Fibroblast of skin of left biceps (primary cell): ENCODE results near the gene KANSL1.
"Not testable (repeated sequence)": the region's sequence is repeated elsewhere in the genome, so short reads cannot be mapped to it uniquely, and the experiment has no call there.

Experiments
- DNase-seq, 2 experiments: peaks; one replicate each; pipeline ENCODE4 v3.0.0-alpha.2; 2013; ENCODE audit warnings: low read depth in 2 of 2

The KANSL1 gene, protein sequence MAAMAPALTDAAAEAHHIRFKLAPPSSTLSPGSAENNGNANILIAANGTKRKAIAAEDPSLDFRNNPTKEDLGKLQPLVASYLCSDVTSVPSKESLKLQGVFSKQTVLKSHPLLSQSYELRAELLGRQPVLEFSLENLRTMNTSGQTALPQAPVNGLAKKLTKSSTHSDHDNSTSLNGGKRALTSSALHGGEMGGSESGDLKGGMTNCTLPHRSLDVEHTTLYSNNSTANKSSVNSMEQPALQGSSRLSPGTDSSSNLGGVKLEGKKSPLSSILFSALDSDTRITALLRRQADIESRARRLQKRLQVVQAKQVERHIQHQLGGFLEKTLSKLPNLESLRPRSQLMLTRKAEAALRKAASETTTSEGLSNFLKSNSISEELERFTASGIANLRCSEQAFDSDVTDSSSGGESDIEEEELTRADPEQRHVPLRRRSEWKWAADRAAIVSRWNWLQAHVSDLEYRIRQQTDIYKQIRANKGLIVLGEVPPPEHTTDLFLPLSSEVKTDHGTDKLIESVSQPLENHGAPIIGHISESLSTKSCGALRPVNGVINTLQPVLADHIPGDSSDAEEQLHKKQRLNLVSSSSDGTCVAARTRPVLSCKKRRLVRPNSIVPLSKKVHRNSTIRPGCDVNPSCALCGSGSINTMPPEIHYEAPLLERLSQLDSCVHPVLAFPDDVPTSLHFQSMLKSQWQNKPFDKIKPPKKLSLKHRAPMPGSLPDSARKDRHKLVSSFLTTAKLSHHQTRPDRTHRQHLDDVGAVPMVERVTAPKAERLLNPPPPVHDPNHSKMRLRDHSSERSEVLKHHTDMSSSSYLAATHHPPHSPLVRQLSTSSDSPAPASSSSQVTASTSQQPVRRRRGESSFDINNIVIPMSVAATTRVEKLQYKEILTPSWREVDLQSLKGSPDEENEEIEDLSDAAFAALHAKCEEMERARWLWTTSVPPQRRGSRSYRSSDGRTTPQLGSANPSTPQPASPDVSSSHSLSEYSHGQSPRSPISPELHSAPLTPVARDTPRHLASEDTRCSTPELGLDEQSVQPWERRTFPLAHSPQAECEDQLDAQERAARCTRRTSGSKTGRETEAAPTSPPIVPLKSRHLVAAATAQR (N-terminal part only)

DNA sequence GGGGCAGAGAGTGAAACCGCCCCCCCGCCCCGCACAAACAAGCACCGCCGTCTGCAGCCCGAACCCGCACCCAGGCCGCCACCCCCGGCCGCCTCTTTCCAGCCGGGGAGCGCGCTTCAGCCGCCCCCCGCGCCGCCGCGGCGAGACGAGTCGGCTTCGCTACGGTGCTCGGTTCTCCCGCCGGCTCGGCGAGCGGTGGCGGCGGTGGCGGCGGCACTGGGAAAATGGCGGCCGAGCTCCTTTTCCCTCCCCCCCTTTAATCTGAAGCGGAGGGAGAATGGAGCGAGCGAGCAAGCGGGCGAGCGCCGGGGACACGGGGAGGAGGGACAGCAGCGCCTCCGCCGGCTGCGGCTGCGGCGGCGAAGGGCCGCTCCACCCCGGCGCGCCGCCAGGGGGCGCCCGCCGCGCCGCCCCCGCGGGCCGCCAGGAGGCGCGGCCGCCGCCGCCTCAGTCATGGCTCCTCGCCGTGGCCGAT, at the start of gene KANSL1:
Gene KANSL1, minus strand, starts transcription at position 279 of the 475 bp plus-strand sequence. CDS start 21,286 bp downstream, outside the sequence.
- peak; percentile 91 to 92 for DNase-seq

DNA sequence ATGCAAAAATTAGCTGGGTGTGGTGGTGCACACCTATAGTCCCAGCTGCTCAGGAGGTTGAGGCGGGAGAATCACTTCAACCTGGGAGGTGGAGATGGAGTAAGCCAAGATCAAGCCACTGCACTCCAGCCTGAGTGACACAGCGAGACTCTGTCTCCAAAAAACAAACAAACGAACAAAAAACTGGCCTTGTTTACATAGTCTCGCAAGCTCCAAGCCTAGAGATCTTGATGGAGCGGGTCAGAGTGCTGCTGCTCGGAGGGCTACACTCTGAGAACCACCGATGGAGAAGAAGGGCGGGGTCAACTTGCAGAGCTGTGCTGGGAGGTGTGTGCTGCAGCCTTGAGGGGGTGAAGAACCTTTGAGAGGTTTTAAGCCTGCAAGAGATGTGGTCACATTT, 38.1 kb upstream of the KANSL1 start:
- not testable (repeated sequence) for DNase-seq

DNA sequence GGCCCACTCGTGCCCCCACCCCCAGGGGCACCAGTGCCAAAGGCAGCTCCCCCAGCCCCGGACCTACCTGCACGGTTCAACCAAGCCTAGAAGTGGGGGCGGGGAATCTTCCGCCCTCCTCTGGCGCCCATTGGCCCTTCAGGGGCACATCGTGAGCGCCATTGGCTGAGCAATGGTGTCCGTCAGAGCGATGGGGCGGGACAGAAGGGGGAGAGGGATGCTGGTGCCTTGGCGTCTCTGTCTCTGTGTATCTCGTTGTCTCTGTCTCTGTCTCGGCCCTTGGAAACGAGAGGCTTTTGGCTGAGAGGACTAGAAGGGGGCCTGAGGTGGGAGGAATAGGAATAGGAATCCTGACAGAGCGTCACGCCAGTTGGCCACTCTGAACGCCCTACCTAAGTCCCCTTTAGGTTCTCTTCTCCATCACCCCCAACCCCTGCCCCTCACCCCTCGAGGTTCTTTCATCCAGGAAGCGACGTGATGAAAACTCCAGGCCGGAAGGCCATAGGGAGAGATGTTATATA, 32.1 kb upstream of the KANSL1 start:
- peak; percentile 84 to 88 for DNase-seq

DNA sequence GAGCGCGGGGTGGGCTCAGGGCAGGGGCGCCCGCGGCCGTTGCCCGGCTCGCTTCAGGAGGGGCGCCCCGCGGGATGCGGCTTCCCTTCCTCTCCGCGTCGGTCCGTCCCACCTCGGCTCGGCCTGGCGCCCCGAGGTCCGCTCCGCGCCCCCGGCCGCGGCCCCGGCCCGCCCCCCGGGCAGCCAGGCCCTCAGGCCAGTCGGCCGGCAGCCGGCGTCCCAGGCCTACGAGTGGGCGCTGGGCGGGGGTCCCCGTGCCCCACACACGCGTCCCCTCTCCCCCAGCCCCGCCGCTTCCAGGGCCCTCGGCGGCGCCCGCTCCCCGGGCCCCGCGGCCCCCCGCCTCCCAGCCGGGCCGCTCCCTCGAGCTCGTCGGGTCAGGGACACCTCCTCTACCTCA, 31.6 kb upstream of the KANSL1 start:
- not testable (repeated sequence) for DNase-seq

DNA sequence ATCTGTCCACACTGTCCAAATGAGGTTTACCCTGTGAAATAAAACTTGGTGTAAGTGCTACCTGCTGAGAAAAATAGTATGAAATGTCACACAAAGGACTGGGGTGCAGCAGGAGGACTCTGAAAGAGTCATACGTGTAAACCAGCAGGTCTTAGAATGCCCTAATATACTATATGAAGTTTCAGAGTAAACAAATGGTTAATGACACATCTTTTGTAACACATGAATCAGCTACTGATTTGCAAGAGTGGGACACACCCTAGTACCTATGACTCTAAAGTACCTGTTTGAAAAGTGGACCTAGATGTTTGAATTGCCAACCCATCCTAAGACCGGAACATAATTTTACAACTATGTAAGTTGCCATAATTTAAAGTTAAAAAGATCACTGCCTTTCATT, 29.8 kb upstream of the KANSL1 start:
- DNase-seq = not testable (repeated sequence)

DNA sequence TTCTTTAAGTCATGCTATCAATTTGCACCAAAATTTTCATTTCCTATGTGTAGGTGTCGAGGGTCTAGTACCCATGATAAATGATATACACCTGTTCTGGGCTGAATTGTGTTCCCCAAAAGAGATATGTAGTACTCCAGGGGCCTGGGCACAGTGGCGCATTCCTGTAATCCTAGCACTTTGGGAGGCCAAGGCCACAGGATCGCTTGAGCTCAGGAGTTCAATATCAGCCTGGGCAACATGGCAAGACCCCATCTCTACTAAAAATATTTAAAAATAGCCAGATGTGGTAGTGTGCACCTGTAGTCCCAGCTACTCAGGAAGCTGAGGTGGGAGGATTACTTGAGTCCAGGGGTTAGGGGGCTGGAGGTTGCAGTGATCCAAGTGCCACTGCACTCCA, 23.5 kb upstream of the KANSL1 start:
- DNase-seq = no peak

DNA sequence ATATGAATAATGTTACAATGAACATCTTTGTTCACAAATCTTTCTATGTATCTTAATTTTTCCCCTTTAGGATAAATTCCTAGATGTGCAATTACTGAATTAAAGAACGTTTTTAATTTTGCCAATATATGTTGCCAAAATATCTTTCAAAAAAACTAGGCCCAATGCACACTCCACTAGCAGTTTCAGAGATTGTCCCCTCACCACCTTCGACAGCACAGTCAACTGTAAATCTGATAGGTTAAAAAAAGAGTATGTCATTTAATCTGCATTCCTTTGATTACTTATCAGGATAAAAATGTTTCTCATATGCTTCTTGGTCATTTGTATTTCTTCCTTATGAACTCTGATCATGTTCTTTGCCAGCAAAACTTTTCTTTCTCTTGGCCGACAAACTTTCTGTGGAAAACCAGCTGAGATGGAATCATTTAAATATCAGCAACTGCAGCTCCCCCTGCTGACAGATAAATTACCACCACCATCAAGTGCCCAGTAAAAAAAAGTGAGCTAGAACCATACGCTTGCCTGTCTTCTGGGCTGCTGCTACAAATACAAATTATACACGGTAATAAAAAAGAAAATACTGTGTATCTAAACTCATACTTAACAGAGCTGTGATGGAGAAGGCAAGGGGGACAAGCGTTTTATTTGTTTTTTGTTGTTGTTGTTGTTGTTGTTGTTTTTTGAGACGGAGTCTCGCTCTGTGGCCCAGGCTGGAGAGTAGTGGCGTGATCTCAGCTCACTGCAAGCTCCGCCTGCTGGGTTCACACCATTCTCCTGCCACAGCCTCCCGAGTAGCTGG, 19.6 kb upstream of the KANSL1 start:
- DNase-seq = peak; percentile 65 to 68

DNA sequence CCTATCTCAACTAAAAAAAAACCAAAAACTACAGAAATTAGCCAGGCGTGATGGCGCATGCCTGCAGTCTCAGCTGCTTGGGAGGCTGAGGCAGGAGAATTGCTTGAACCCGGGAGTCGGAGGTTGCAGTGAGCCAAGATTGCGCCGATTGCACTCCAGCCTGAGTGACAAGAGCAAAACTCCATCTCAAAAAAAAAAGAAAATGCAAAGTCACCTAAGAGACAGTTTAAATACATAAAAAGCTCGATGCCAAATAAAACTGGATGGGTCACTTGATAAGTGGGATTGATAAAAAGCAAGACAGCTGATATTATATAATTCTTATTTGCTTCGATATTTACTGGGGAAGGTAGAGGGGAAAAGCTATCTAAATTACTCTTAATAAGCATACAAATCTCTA, 15.8 kb upstream of the KANSL1 start:
- no peak for DNase-seq

DNA sequence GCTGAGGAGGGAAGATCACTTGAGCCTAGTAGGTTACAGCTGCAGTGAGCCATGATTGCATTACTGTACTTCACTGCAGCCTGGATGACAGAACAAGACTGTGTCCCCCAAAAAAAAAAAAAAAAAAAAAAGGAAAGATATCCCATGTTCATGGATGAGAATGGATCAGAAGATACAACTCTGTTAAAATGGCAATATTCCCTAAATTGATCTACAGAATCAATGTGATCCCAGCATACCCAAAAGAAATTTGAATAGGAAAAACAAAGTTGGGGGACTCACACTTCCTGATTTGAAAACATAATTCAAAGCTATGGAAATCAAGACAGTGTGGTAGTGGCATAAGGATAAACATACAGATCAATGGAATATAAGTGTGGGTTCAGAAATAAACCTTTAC, 12.7 kb upstream of the KANSL1 start:
- no peak for DNase-seq

DNA sequence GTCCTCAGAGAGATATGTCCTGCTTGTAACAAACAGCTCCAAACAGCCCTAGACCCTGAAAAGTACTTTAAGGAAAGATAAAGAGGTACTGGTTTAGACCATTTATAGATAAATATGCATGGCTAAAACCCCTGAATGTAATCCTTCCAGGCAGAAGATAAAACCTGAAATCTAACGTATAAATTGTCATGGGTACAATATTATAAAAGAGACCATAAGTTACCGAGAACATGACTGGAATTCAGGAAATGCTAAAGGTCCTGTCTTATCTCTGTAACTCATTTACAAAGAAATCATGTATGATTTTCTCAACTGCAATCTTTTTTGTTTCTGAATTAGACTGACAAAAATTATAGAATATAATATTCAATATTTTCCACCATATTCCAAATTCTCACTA, 9.2 kb upstream of the KANSL1 start:
- DNase-seq = no peak

DNA sequence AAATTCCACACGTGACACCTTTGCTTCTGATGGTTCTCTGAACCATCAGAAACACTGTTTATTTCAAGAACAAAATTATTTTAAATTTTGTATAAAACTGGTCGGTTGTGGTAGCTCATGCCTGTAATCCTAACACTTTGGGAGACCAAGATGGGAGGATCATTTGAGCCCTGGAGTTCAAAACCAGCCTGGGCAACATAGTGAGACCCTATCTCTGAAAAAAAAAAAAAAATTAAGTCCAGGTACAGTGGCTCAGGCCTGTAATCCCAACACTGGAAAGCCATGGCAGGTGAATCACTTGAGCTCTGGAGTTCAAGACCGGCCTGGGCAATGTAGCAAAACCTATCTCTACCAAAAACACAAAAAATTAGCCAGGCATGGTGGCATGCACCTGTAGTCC, 8.3 kb upstream of the KANSL1 start:
- no peak for DNase-seq

DNA sequence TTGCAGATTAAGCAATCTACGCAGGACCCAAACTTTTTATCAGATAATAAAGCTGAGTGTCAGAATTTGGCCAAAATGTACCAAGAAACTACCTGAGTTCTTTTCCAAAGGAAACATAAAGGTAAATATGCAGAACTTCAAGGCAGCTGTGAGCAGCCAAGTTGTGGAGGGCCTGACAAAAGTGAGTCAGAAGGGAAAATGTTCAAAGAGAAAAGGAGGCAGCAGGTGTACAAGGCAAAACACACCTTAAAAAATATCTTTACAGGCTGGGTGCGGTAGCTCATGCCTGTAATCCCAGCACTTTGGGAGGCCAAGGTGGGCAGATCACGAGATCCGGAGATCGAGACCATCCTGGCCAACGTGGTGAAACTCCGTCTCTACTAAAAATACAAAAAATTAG, 7.0 kb upstream of the KANSL1 start:
- no peak for DNase-seq

DNA sequence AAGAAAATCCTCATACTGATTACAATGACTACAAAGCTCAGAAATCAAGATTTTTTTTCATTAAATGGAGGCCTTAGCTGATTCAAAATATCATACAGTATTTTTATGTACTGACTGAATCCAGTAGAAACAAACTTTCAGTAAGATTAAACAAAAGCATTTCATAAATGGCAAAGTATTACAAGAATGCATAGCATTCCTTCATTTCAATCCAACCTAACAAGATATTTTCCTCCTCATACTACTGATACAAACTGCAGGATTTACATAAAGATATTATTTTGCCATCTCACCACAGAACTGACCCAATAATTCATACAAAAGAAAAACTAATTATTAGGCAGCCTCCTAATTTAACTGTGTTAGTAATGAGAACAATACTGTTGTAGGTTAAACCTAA, 6.2 kb upstream of the KANSL1 start:
- no peak for DNase-seq

DNA sequence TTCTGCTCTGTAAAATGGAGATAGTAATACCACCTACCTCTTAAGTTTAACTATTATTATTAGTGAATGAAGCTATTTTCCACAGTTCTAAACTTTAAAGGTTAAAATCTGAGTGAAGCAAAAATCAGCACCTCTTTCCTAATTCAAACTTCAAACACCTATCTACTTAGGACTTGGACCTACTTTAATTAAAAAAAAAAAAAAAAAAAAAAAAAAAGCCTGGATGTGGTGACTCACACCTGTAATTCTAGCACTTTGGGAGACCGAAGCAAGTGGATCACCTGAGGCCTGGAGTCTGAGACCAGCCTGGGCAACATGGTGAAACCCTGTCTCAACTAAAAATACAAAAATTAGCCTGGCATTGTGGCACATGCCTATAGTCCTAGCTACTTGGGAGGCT, 5.0 kb upstream of the KANSL1 start:
- no peak for DNase-seq

DNA sequence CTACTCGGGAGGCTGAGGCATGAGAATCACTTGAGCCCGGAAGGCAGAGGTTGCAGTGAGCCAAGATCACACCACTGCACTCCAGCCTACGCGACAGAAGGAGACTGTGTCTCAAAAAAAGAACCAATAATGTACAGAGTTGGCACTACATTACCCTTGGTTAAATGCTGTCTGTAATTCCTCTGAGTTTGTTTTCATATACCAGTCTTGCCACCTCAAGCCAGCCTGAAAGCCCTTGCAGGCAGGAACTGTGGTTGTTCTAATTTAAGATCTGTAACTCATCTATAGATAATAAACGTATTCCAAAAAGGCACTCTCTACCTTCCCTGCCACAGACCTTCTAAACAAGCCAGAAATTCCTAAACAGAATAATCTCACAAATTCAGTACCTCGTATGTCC, 4.3 kb upstream of the KANSL1 start:
- no peak for DNase-seq

DNA sequence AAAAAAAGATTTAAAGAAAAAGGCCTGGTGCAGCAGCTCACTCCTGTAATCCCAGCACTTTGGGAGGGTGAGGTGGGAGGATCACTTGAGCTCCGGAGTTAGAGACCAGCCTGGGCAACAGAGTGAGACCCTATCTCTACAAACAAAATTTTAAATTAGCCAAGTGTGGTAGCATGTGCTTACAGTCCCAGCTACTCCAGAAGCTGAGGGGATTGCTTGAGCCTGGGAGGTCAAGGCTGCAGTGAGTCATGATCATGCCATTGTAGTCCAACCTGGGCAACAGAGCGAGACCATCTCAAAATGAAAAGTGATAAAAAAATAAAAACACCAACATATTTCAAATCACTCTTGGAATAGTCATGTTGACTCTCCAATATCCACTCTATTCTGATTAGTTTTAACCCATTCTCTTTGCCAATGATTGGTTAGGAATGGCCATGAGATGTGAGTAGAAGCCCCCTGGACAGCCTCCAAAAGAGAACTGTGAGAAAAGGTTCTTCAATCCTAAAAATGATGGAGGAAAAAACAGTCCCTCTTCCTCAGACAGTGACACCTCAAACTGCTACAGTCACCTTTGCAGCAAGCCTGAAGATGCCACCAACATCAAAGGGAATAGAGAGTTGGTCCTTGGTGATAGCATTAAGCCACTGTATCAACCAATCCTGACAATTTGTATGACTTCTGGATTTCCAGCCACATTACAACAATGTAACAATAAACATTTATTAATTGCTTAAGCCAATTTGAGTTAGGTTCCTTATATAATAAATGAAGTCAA, 2.9 kb upstream of the KANSL1 start:
- DNase-seq = no peak

DNA sequence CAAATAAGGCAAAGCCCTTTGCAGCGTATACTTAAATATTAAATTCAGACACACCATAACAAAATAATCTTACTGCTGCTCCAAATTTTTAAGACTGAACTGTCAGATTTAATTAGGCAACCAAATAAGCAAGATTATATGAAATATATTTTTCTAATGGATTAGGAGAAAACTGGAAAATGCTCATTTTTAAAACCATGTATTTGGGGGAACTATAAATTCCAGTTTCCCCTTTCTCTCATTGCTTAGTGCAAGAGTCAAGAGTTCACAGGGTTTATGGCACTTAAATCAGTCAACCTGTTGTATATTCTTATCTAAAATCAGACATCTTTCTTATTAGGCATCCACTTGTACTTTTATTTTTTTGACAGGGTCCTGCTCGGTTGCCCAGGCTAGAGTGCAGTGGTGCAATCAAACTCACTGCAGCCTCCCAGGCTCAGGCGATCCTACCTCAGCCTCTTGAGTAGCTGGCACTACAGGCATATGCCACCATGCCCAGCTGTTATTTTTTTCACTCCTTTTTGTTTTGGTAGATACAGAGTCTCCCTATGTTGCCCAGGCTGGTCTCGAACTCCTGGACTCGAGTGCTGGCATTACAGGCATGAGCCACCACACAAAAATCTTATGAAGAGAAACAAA, 2.1 kb upstream of the KANSL1 start:
- DNase-seq = no peak

DNA sequence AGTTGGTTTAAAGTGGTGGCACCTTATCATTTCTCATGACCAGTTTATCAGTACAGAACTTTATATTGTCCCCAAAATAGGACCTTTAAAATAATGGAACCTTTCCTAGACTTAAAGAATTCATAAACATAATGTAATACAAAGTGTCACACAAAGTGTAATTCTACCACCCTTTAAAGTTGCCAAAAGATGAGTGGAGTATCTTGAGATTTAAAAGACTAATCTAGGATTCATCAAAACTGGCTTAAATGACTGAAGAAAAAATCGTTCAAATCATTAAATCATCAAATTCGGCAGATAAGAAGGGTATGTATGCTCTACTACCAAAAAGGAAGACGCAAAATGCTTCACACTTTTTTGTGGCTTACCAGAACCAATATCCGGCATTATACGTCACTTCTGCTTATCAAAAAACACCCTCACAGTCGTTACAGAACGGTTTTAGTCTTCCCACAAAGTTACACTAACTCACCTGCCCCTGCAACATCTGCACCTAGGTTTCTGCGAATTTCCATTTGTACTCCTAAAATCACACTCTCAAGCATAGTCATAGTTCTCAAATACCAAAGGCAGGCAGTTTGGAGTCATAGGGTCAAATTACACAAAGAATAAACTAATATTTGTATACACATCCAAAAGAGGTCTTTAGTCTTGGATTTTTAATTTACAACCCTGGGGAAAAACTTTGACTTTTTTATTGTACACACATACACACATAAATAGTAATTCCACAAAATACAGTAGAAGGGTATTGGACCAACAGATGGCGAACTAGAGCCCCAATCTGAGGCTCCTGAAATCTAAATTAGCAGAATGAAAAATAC, 1.4 kb upstream of the KANSL1 start:
- DNase-seq = no peak
